HepG2 (cell line): Measurements from ENCODE around the gene ATXN1L. TPM values are rescaled to one million over a fixed set of nuclear protein-coding genes. Genes with fewer than 3 reads are reported as not detected.

Source experiments
- FOXO4 ChIP-seq: sonication (generic); formaldehyde crosslinking; conservative IDR thresholded peaks from 2 replicates; pipeline ENCODE4 v1.8.1; 2023; ENCODE audit warnings: missing genetic modification reagents
- HNF1A ChIP-seq, 2 experiments: sonication (generic) in 1 of 2; formaldehyde crosslinking in 1 of 2; IDR thresholded peaks; 2 replicates each; pipeline versions ENCODE4 v1.4.0 to v1.6.1; 2016 to 2020; ENCODE audit warnings: borderline replicate concordance in 1 of 2, low read depth in 1 of 2, mild to moderate bottlenecking in 1 of 2, missing genetic modification reagents in 1 of 2
- KLF12 ChIP-seq: sonication (generic); formaldehyde crosslinking; IDR thresholded peaks from 2 replicates; pipeline ENCODE4 v1.4.0; 2020; ENCODE audit warnings: missing genetic modification reagents, borderline replicate concordance
- NKX3-1 ChIP-seq: sonication (generic); formaldehyde crosslinking; IDR thresholded peaks from 2 replicates; pipeline ENCODE4 v1.5.0; 2020; ENCODE audit warnings: missing genetic modification reagents
- RFXANK ChIP-seq: IDR thresholded peaks from 2 replicates; pipeline ENCODE4 v1.6.1; 2016
- RNF2 ChIP-seq: fragments of 450-650 bp; conservative IDR thresholded peaks from 2 replicates; pipeline ENCODE4 v1.6.1; 2016; ENCODE audit warnings: low read depth
- ZBTB44 ChIP-seq: sonication (generic); formaldehyde crosslinking; IDR thresholded peaks from 2 replicates; pipeline ENCODE4 v1.4.0; 2020; ENCODE audit warnings: missing genetic modification reagents
- ZNF142 ChIP-seq: sonication (generic); formaldehyde crosslinking; IDR thresholded peaks from 2 replicates; pipeline ENCODE4 v1.4.0; 2020; ENCODE audit warnings: missing genetic modification reagents
- ZNF563 ChIP-seq: sonication (generic); formaldehyde crosslinking; IDR thresholded peaks from 2 replicates; pipeline ENCODE4 v1.8.0; 2022; ENCODE audit warnings: mild to moderate bottlenecking, moderate library complexity, missing genetic modification reagents
- ZNF616 ChIP-seq: sonication (generic); formaldehyde crosslinking; IDR thresholded peaks from 2 replicates; pipeline ENCODE4 v1.5.0; 2020; ENCODE audit warnings: low read depth, mild to moderate bottlenecking, missing genetic modification reagents
- ZNF792 ChIP-seq: IDR thresholded peaks from 2 replicates; pipeline ENCODE4 v1.6.1; 2016
- polyA plus RNA-seq, 8 experiments: library from polyadenylated mRNA; depleted of rRNA in 3 of 8; stranded (reverse) in 7 of 8; unstranded in 1 of 8; fragments of >200 nt; fragmentation: Illumina TruSeq in 4 of 8; extraction: Trizol in 4 of 8; gene quantifications; 2 replicates each; pipeline versions ENCODE4 v1.2.1 to v1.2.3, GENCODE V29; 2011 to 2016; ENCODE audit warnings: low read depth in 4 of 8, missing spikeins in 1 of 8, mixed read lengths in 1 of 8; ENCODE audit not compliant: insufficient read depth in 1 of 8
- total RNA-seq, 5 experiments: library from RNA; depleted of rRNA; stranded (reverse); fragments of >200 nt; fragmentation: Illumina TruSeq; extraction: Trizol; gene quantifications; 2 replicates each; pipeline ENCODE4 v1.2.3, GENCODE V29; 2016; ENCODE audit warnings: low read depth in 1 of 5

Gene ATXN1L
- total and polyA plus RNA-seq, 2 of the 13 experiments (the other 11 are each of a cell fraction or from before 2014, with no cell fraction given): 20.0 to 22.4 TPM

DNA sequence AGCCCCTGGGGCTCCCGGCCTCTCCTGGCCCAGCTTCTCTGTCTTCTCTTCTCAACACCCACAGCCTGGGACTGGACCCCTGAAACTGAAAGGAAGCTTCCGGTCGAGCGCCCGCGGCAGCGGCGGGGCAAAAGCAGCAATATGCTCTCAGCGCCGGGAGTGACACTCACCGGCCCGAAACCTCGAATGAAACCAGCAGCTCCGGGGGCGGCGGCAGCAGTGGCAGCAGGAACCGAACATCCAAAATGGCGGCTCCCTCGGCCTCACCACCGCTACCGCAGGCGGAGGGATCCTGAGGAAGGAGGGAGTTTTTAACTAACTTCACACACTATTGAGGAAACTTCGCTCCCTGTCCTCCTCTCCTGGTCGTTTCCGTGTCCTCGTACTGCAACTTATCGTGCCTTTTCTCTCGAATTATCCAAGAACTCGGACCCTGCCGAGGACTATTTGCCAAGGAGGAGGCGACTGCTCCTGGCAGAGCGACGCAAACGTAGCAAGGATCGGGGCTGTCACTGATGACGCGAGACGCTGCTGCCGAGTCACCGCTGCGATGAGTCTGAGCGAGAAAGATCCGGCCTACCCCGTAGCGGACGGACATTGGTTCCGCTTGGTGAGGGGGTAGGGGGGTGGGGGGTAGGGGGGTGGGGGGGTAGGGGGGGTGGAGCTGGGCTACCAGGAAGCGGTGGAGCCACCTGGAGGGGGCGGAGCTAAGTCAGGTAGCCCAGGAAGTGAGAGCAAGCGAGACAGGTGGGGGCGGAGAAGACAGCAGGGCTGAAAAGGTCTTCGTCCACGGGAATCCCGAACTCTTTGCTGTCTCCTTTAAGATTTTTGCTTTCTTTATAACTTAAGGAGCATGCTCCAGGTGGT lies 37.0 kb upstream of the ATXN1L start, which contains the start of gene AP1G1 (continued):
- TF ChIP-seq HNF1A (IDR thresholded peaks at IDR 0.05; ENCODE audit: low read depth): no peak
- TF ChIP-seq HNF1A (CRISPR knock-in tag; IDR thresholded peaks at IDR 0.05; ENCODE audit: borderline replicate concordance): peak; percentile 46; the same call in 1 of the 2 replicates
- peak; percentile 82 for TF ChIP-seq ZNF792 (CRISPR knock-in tag)
- peak; percentile 47; the same call in 1 of the 2 replicates for TF ChIP-seq ZBTB44 (CRISPR knock-in tag)
- no peak for TF ChIP-seq FOXO4 (CRISPR knock-in tag)
- TF ChIP-seq RNF2: peak; percentile 41; the same call in 1 of the 2 replicates
- no peak for TF ChIP-seq KLF12 (CRISPR knock-in tag)
- TF ChIP-seq RFXANK: peak; percentile 89
- no peak for TF ChIP-seq ZNF142 (CRISPR knock-in tag)
- TF ChIP-seq NKX3-1: peak; percentile 89
- TF ChIP-seq ZNF616 (CRISPR knock-in tag): no peak; the same call in 1 of the 2 replicates
- TF ChIP-seq ZNF563 (CRISPR knock-in tag): no peak; the same call in 1 of the 2 replicates
